GM12801 (cell line): ENCODE results near the gene ZNF639.

Source experiments
- CTCF ChIP-seq: IDR thresholded peaks from one replicate; pipeline ENCODE4 v1.5.1; 2011; ENCODE audit warnings: control low read depth; ENCODE audit not compliant: insufficient read length; ENCODE audit errors: extremely low read depth

Gene ZNF639

GRCh38 chr3:179281825-179282224 is 41.0 kb upstream of the ZNF639 start:
- TF ChIP-seq CTCF, result no peak

- no peak for TF ChIP-seq CTCF
These were observed 36.5 kb upstream of the ZNF639 start for GRCh38 chr3:179286331-179286730.

- no peak for TF ChIP-seq CTCF
These were observed 34.0 kb upstream of the ZNF639 start for GRCh38 chr3:179288845-179289244.

GRCh38 chr3:179289295-179289694 is 33.5 kb upstream of the ZNF639 start:
- TF ChIP-seq CTCF, result no peak

GRCh38 chr3:179292450-179292849 is 30.4 kb upstream of the ZNF639 start:
- no peak for TF ChIP-seq CTCF

- no peak for TF ChIP-seq CTCF
These were observed 24.7 kb upstream of the ZNF639 start for GRCh38 chr3:179297971-179298725.

GRCh38 chr3:179299316-179299715 is 23.5 kb upstream of the ZNF639 start:
- TF ChIP-seq CTCF, result no peak
